H1 (cell line): Measurements from ENCODE around the gene OR5J2. TPM values are rescaled to one million over a fixed set of nuclear protein-coding genes. Genes with fewer than 3 reads are reported as not detected.

Experiments used
- CTCF ChIA-PET: fragments of 300-600 bp; sonication (Branson Sonifier 250); formaldehyde crosslinking; loops from one replicate; lab custom pipeline; 2021; ENCODE audit not compliant: partially characterized antibody; lab: Charles Lee
- POLR2A ChIA-PET: fragments of 300-600 bp; sonication (Branson Sonifier 250); formaldehyde crosslinking; loops from one replicate; lab custom pipeline; 2021; ENCODE audit warnings: inconsistent platforms; ENCODE audit not compliant: partially characterized antibody; lab: Charles Lee
- DNase-seq, 2 experiments: peaks; one replicate each; pipeline versions ENCODE4 v3.0.0 to v3.0.0-alpha.2; 2010 to 2022; ENCODE audit warnings: low spot score in 2 of 2, low read depth in 1 of 2, mixed read lengths in 1 of 2
- FAIRE-seq: peaks from 2 replicates; lab custom pipeline; 2011; peaks lifted over from hg19 to GRCh38; lab: Jason Lieb, UNC
- H2AFZ ChIP-seq: 2 replicates; pipeline ENCODE4 v1.8.1; 2012; ENCODE audit warnings: low read length, inconsistent platforms
- H2AK5ac ChIP-seq: 2 replicates; pipeline ENCODE4 v1.6.1; 2013; ENCODE audit warnings: low read depth, low read length
- H2BK120ac ChIP-seq: replicated peaks from 2 replicates; pipeline ENCODE3; 2013; ENCODE audit warnings: low read depth, low read length, inconsistent platforms
- H2BK12ac ChIP-seq: 2 replicates; pipeline ENCODE4 v1.6.1; 2013; ENCODE audit warnings: low read depth, low read length
- H2BK15ac ChIP-seq: 2 replicates; pipeline ENCODE4 v1.6.1; 2013; ENCODE audit warnings: low read length
- H2BK20ac ChIP-seq: 2 replicates; pipeline ENCODE4 v1.6.1; 2013; ENCODE audit warnings: low read length
- H2BK5ac ChIP-seq: 2 replicates; pipeline ENCODE4 v1.6.1; 2013; ENCODE audit warnings: low read depth, low read length
- H3K14ac ChIP-seq: 2 replicates; pipeline ENCODE4 v1.6.1; 2013; ENCODE audit warnings: inconsistent platforms; ENCODE audit not compliant: insufficient read length
- H3K18ac ChIP-seq: 2 replicates; pipeline ENCODE4 v1.6.1; 2013; ENCODE audit warnings: low read length; ENCODE audit errors: extremely low read depth
- H3K23ac ChIP-seq: 2 replicates; pipeline ENCODE4 v1.6.1; 2013; ENCODE audit warnings: inconsistent platforms; ENCODE audit not compliant: insufficient read length
- H3K23me2 ChIP-seq: 2 replicates; pipeline ENCODE4 v1.6.1; 2013; ENCODE audit warnings: low read depth, low read length
- H3K27ac ChIP-seq: 2 replicates; pipeline ENCODE4 v1.6.1; 2011; ENCODE audit warnings: low read depth, low read length, inconsistent platforms
- H3K27me3 ChIP-seq, 4 experiments: replicated peaks in 1 of 4; 1 replicate in 1 of 4; 2 replicates in 3 of 4; pipeline versions ENCODE4 v1.6.1 to v1.8.1; 2011 to 2013; ENCODE audit warnings: low read length in 3 of 4, mild to moderate bottlenecking in 3 of 4, inconsistent platforms in 2 of 4, mixed read lengths in 2 of 4, moderate library complexity in 1 of 4; ENCODE audit not compliant: control insufficient read depth in 3 of 4, insufficient read depth in 3 of 4; ENCODE audit errors: extremely low read depth in 1 of 4
- H3K36me3 ChIP-seq, 4 experiments: 2 replicates each; pipeline versions ENCODE4 v1.6.1 to v1.8.1; 2011 to 2013; ENCODE audit warnings: mild to moderate bottlenecking in 4 of 4, low read length in 3 of 4, moderate library complexity in 2 of 4, control low read depth in 1 of 4, inconsistent platforms in 1 of 4; ENCODE audit not compliant: insufficient read depth in 4 of 4, control insufficient read depth in 2 of 4
- H3K4ac ChIP-seq: replicated peaks from 2 replicates; pipeline ENCODE3; 2013; ENCODE audit warnings: low read length, low read depth, mixed read lengths, inconsistent platforms; ENCODE audit not compliant: insufficient read length
- H3K4me1 ChIP-seq, 4 experiments: replicated peaks in 1 of 4; 1 replicate in 1 of 4; 2 replicates in 3 of 4; pipeline versions ENCODE4 v1.6.1 to v1.8.1; 2011 to 2013; ENCODE audit warnings: low read length in 3 of 4, inconsistent platforms in 2 of 4, mixed read lengths in 1 of 4; ENCODE audit not compliant: insufficient read depth in 4 of 4, control insufficient read depth in 3 of 4
- H3K4me2 ChIP-seq, 2 experiments: 2 replicates each; pipeline versions ENCODE4 v1.6.1 to v1.8.1; 2011 to 2013; ENCODE audit warnings: low read depth in 2 of 2, low read length in 2 of 2, control low read depth in 1 of 2, inconsistent platforms in 1 of 2, mild to moderate bottlenecking in 1 of 2; ENCODE audit not compliant: insufficient read depth in 1 of 2
- H3K4me3 ChIP-seq, 4 experiments: fragments of 200-600, 300-600 bp in 1 of 4; sonication (generic), shearing (Covaris generic), sonication (Bioruptor Twin) in 1 of 4; 2 replicates each; pipeline versions ENCODE4 v1.5.1 to v1.8.1; 2011 to 2016; ENCODE audit warnings: low read length in 4 of 4, low read depth in 3 of 4, control low read depth in 2 of 4, inconsistent platforms in 2 of 4, mild to moderate bottlenecking in 2 of 4, mixed read lengths in 1 of 4, moderate library complexity in 1 of 4; ENCODE audit not compliant: insufficient read depth in 2 of 4; ENCODE audit errors: extremely low read depth in 1 of 4
- H3K56ac ChIP-seq: replicated peaks from 2 replicates; pipeline ENCODE3; 2013; ENCODE audit warnings: low read depth, mild to moderate bottlenecking, mixed read lengths, low read length, inconsistent platforms; ENCODE audit not compliant: insufficient read length
- H3K79me1 ChIP-seq: 2 replicates; pipeline ENCODE4 v1.6.1; 2013; ENCODE audit warnings: low read depth, low read length, control low read depth
- H3K79me2 ChIP-seq, 2 experiments: 2 replicates each; pipeline versions ENCODE4 v1.6.1 to v1.8.1; 2012 to 2013; ENCODE audit warnings: low read length in 2 of 2, mild to moderate bottlenecking in 2 of 2, inconsistent platforms in 1 of 2; ENCODE audit not compliant: insufficient read depth in 2 of 2, control insufficient read depth in 1 of 2
- H3K9ac ChIP-seq, 4 experiments: replicated peaks in 1 of 4; 1 replicate in 1 of 4; 2 replicates in 3 of 4; pipeline versions ENCODE4 v1.6.1 to v1.8.1; 2011 to 2013; ENCODE audit warnings: low read depth in 3 of 4, low read length in 3 of 4, control low read depth in 2 of 4, mild to moderate bottlenecking in 2 of 4, moderate library complexity in 2 of 4, inconsistent platforms in 1 of 4; ENCODE audit errors: extremely low read depth in 1 of 4
- H3K9me3 ChIP-seq, 2 experiments: 2 replicates each; pipeline versions ENCODE4 v1.6.1 to v1.8.1; 2012 to 2013; ENCODE audit warnings: mild to moderate bottlenecking in 2 of 2, moderate library complexity in 2 of 2, control low read depth in 1 of 2, inconsistent platforms in 1 of 2, low read depth in 1 of 2, low read length in 1 of 2, mixed read lengths in 1 of 2; ENCODE audit not compliant: insufficient read depth in 2 of 2
- H4K20me1 ChIP-seq, 2 experiments: replicated peaks in 1 of 2; 2 replicates each; pipeline versions ENCODE3 to v1.8.1; 2011 to 2013; ENCODE audit warnings: inconsistent platforms in 2 of 2, low read length in 2 of 2, mild to moderate bottlenecking in 1 of 2; ENCODE audit not compliant: insufficient read depth in 2 of 2, control insufficient read depth in 1 of 2
- H4K5ac ChIP-seq: 2 replicates; pipeline ENCODE4 v1.6.1; 2013; ENCODE audit warnings: low read length, low read depth, mixed read lengths, inconsistent platforms; ENCODE audit not compliant: insufficient read length
- H4K8ac ChIP-seq: 2 replicates; pipeline ENCODE4 v1.8.0; 2013; ENCODE audit warnings: mild to moderate bottlenecking, moderate library complexity, low read length, inconsistent platforms; ENCODE audit not compliant: insufficient read depth; ENCODE audit errors: extremely low read depth
- H4K91ac ChIP-seq: replicated peaks from 2 replicates; pipeline ENCODE3; 2013; ENCODE audit warnings: low read length, mixed read lengths, inconsistent platforms; ENCODE audit not compliant: insufficient read length
- CEBPB ChIP-seq: IDR thresholded peaks from 2 replicates; pipeline ENCODE4 v1.6.1; 2012; ENCODE audit warnings: low read depth, low read length
- CTCF ChIP-seq, 3 experiments: IDR thresholded peaks; 1 replicate in 2 of 3; 2 replicates in 1 of 3; pipeline versions ENCODE4 v1.5.1 to v1.6.1; 2011; ENCODE audit warnings: low read length in 3 of 3, mild to moderate bottlenecking in 3 of 3, inconsistent platforms in 2 of 3, low read depth in 1 of 3, moderate library complexity in 1 of 3; ENCODE audit not compliant: insufficient read depth in 1 of 3; ENCODE audit errors: control extremely low read depth in 1 of 3
- EGR1 ChIP-seq: IDR thresholded peaks from 2 replicates; pipeline ENCODE4 v1.6.1; 2011; ENCODE audit warnings: low read depth, low read length, borderline replicate concordance
- GABPA ChIP-seq: IDR thresholded peaks from 2 replicates; pipeline ENCODE4 v1.6.1; 2011; ENCODE audit warnings: mild to moderate bottlenecking, low read length, moderate library complexity, borderline replicate concordance; ENCODE audit not compliant: insufficient read depth
- HDAC2 ChIP-seq, 2 experiments: fragments of 300-600 bp in 1 of 2; sonication (generic) in 1 of 2; IDR thresholded peaks; 2 replicates each; pipeline ENCODE4 v1.6.1; 2011 to 2012; ENCODE audit warnings: low read depth in 2 of 2, low read length in 2 of 2, mild to moderate bottlenecking in 2 of 2, moderate library complexity in 2 of 2, borderline replicate concordance in 1 of 2, inconsistent platforms in 1 of 2
- POLR2A ChIP-seq, 2 experiments: IDR thresholded peaks; 1 replicate in 1 of 2; 2 replicates in 1 of 2; pipeline ENCODE4 v1.6.1; 2011; ENCODE audit warnings: low read depth in 2 of 2, low read length in 2 of 2, mild to moderate bottlenecking in 2 of 2; ENCODE audit errors: control extremely low read depth in 1 of 2
- RNF2 ChIP-seq: fragments of 200-900, 300-1000 bp; sonication (generic); IDR thresholded peaks from 2 replicates; pipeline ENCODE4 v1.7.1; 2016; ENCODE audit warnings: borderline replicate concordance, low read depth, mild to moderate bottlenecking, antibody characterized with exemption, low read length; ENCODE audit not compliant: poor library complexity, severe bottlenecking; ENCODE audit errors: missing control alignments
- RXRA ChIP-seq: IDR thresholded peaks from 2 replicates; pipeline ENCODE4 v1.6.1; 2011; ENCODE audit warnings: low read depth, mild to moderate bottlenecking, low read length, moderate library complexity; ENCODE audit not compliant: insufficient read depth
- TAF1 ChIP-seq: IDR thresholded peaks from 2 replicates; pipeline ENCODE4 v1.6.1; 2011; ENCODE audit warnings: mild to moderate bottlenecking, low read depth, low read length
- TAF7 ChIP-seq: optimal IDR thresholded peaks from 2 replicates; pipeline ENCODE3; 2011; ENCODE audit warnings: low read depth, mild to moderate bottlenecking, inconsistent platforms, low read length, moderate library complexity, borderline replicate concordance
- TCF12 ChIP-seq: IDR thresholded peaks from 2 replicates; pipeline ENCODE4 v1.6.1; 2011; ENCODE audit warnings: low read depth, mild to moderate bottlenecking, low read length
- ZNF274 ChIP-seq: IDR thresholded peaks from 2 replicates; pipeline ENCODE4 v1.7.0; 2012; ENCODE audit warnings: low read length, borderline replicate concordance; ENCODE audit errors: extremely low read depth
- WGBS, 2 experiments: shearing (Covaris generic) in 1 of 2; methylation state at CpG; one replicate each; pipeline versions ENCODE4 v1.1.6 to v1.1.7; 2013 to 2015; ENCODE audit warnings: low lambda C conversion rate in 2 of 2, mixed read lengths in 2 of 2, inconsistent platforms in 1 of 2, low coverage in 1 of 2, missing lambda C conversion rate in 1 of 2; ENCODE audit not compliant: insufficient replicate concordance in 2 of 2, insufficient coverage in 1 of 2, insufficient read length in 1 of 2; ENCODE audit errors: extremely low coverage in 1 of 2, missing lambda C conversion rate in 1 of 2; 5-methylcytosine and 5-hydroxymethylcytosine counted together
- polyA plus RNA-seq, 7 experiments: library from polyadenylated mRNA; depleted of rRNA in 3 of 7; stranded (reverse) in 5 of 7; unstranded in 2 of 7; fragments of >200 nt in 5 of 7; fragments of 200-250 nt in 2 of 7; gene quantifications; 1 replicate in 5 of 7; 2 replicates in 1 of 7; 4 replicates in 1 of 7; pipeline versions ENCODE4 v1.2.1 to v1.2.3, GENCODE V29; 2011 to 2013; ENCODE audit warnings: missing spikeins in 2 of 7, mixed read lengths in 2 of 7
- total RNA-seq: library from RNA; stranded (reverse); fragmentation: NEBNext Ultra II Directional; extraction: Animal tissue kit (Norgen Biotek cat#: 25700); gene quantifications from 2 replicates; pipeline ENCODE4 v1.2.1, GENCODE V29; 2021

The OR5J2 gene
- total and polyA plus RNA-seq, 2 of the 8 experiments (the other 6 are each of a cell fraction or from before 2014, with no cell fraction given) = not detected

- Histone ChIP-seq H3K9me3 (0 out of 4 replicates have a peak, but pooled peaks cover 0 to 3% of the 10 kb centered on the region in 2 experiments), H3K56ac (no peak overlapping the region), H3K4ac (no peak overlapping the region), H3K4me3 (no peak overlapping the region), H3K18ac (no peak overlapping the region), H2BK15ac (no peak overlapping the region), H2AFZ (no peak overlapping the region), H3K14ac (no peak overlapping the region), H3K79me1 (no peaks in the 10 kb centered on the region), H2BK12ac (no peak overlapping the region), H3K36me3 (no peaks in the 10 kb centered on the region), H3K4me2 (no peak overlapping the region), H3K79me2 (no peaks in the 10 kb centered on the region), H2BK5ac (no peak overlapping the region), H3K27me3 (no peaks in the 10 kb centered on the region), H4K5ac (no peak overlapping the region), H2BK120ac (no peak overlapping the region), H4K91ac (no peak overlapping the region), H3K27ac (no peak overlapping the region), H3K9ac (no peak overlapping the region), H3K23ac (no peak overlapping the region), H4K8ac (no peak overlapping the region), H2AK5ac (no peak overlapping the region), H3K23me2 (no peaks in the 10 kb centered on the region), H2BK20ac (no peak overlapping the region), H3K4me1 (no peaks in the 10 kb centered on the region), H4K20me1 (no peaks in the 10 kb centered on the region)
- 88% methylated on average over 3 of the region's 3 CpGs; no CpG with 5 or more reads in 1 of the 2 experiments for WGBS, 2 experiments
- no peak for FAIRE-seq
- ChIA-PET CTCF (no interaction called here), POLR2A (no interaction called here)
- no peak for DNase-seq
- TF ChIP-seq TCF12 (no peak), RXRA (no peak), TAF1 (no peak), TAF7 (no peak), ZNF274 (no peak), RNF2 (no peak), EGR1 (no peak), GABPA (no peak), CEBPB (no peak), POLR2A (IDR thresholded peaks at IDR 0.05; ENCODE audit: control extremely low read depth in 1 of 2, low read depth in 2 of 2, low read length in 2 of 2) (no peak), HDAC2 (IDR thresholded peaks at IDR 0.05; ENCODE audit: borderline replicate concordance in 1 of 2, low read depth in 2 of 2, low read length in 2 of 2) (no peak), CTCF (IDR thresholded peaks at IDR 0.05; ENCODE audit: control extremely low read depth in 1 of 3, insufficient read depth in 1 of 3, low read depth in 1 of 3, low read length in 3 of 3) (no peak)
Observed at GRCh38 chr11:56196705-56197104, 20.3 kb downstream of the OR5J2 start.
